NT2/D1 (cell line): Measurements from ENCODE around the gene UNC5C.

Experiments used
- DNase-seq: peaks from one replicate; pipeline ENCODE4 v3.0.0-alpha.2; 2011; ENCODE audit warnings: low read depth, low spot score
- H3K27me3 ChIP-seq: 2 replicates; pipeline ENCODE4 v1.6.0; 2011; ENCODE audit warnings: mild to moderate bottlenecking; ENCODE audit not compliant: insufficient read length, insufficient read depth
- H3K36me3 ChIP-seq: 2 replicates; pipeline ENCODE4 v1.6.1; 2011; ENCODE audit warnings: mild to moderate bottlenecking, low read length, mixed read lengths; ENCODE audit not compliant: insufficient read depth, insufficient read length
- H3K4me1 ChIP-seq: 2 replicates; pipeline ENCODE4 v1.5.1; 2011; ENCODE audit not compliant: insufficient read depth, insufficient read length
- H3K4me3 ChIP-seq: 2 replicates; pipeline ENCODE4 v1.5.1; 2011; ENCODE audit warnings: low read depth; ENCODE audit not compliant: insufficient read length
- H3K9ac ChIP-seq: 2 replicates; pipeline ENCODE4 v1.6.0; 2011; ENCODE audit warnings: low read depth; ENCODE audit not compliant: insufficient read length
- H3K9me3 ChIP-seq: 2 replicates; pipeline ENCODE4 v1.5.1; 2011; ENCODE audit warnings: mild to moderate bottlenecking, low read length; ENCODE audit not compliant: insufficient read depth
- SUZ12 ChIP-seq: IDR thresholded peaks from 2 replicates; pipeline ENCODE4 v1.6.1; 2011; ENCODE audit not compliant: insufficient read length, insufficient read depth; ENCODE audit errors: extremely low read depth
- YY1 ChIP-seq: IDR thresholded peaks from 2 replicates; pipeline ENCODE4 v1.6.1; 2011; ENCODE audit not compliant: insufficient read length, insufficient read depth
- ZNF274 ChIP-seq: IDR thresholded peaks from 2 replicates; pipeline ENCODE4 v1.6.1; 2011; ENCODE audit warnings: mild to moderate bottlenecking, low read depth, low read length

The UNC5C gene

DNA sequence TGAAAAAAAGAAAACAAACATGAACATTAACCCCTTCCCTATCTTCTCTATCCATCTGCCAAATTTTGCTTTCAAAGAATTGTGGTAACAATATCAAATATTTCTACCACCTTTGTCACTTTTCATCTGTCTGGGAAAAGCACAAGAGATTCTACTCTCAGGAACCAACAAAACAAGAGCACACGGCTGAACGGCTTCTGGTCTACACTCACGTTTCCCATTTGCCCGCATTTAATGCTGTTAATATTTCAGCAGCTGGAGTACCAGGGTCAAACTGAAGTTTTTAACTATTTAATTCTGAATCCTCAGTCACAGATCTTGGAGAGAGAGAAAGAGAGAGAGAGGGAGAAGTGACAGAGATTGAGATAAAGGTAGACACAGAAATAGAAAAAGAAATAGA is 91.4 kb downstream of the UNC5C start:
- no peak for DNase-seq
- H3K4me1 ChIP-seq = no peaks in the 10 kb centered on the region
- no peaks in the 10 kb centered on the region for H3K9me3 ChIP-seq
- no peaks in the 10 kb centered on the region for H3K27me3 ChIP-seq
- no peak for TF ChIP-seq SUZ12
- no peak for TF ChIP-seq YY1
- TF ChIP-seq ZNF274 = no peak
- H3K4me3 ChIP-seq = no peak overlapping the region
- no peak overlapping the region for H3K9ac ChIP-seq
- H3K36me3 ChIP-seq = no peaks in the 10 kb centered on the region

- no peaks in the 10 kb centered on the region for H3K4me1 ChIP-seq
- no peaks in the 10 kb centered on the region for H3K9me3 ChIP-seq
- no peaks in the 10 kb centered on the region for H3K36me3 ChIP-seq
- DNase-seq = no peak
- no peak overlapping the region for H3K9ac ChIP-seq
- TF ChIP-seq SUZ12 (no peak), YY1 (no peak), ZNF274 (no peak)
- no peak overlapping the region for H3K4me3 ChIP-seq
- no peaks in the 10 kb centered on the region for H3K27me3 ChIP-seq
Observed at GRCh38 chr4:95450294-95450693, 98.5 kb downstream of the UNC5C start.

DNA sequence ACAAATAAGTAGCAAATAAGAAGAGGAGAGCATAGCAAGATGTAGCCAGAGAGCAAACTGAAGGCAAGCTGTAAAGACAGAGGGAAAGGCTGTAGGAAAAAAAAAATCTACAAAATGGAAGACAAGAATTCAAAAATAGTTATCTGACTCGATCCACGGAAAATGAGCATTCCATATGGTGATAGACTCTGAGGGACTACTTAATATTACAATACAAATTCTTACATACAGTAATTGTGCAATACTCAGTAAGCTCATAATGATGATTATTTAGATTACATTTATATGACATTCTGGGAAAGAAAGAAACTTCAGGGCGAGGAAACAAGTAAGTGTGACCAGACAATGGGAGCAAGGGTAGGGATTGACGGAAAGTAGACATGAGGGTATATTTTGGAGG is 102.6 kb downstream of the UNC5C start:
- Histone ChIP-seq H3K9ac (no peak overlapping the region), H3K4me3 (no peak overlapping the region), H3K4me1 (no peaks in the 10 kb centered on the region), H3K9me3 (no peaks in the 10 kb centered on the region), H3K36me3 (no peaks in the 10 kb centered on the region), H3K27me3 (no peaks in the 10 kb centered on the region)
- TF ChIP-seq YY1 (no peak), ZNF274 (no peak), SUZ12 (no peak)
- no peak for DNase-seq

DNA sequence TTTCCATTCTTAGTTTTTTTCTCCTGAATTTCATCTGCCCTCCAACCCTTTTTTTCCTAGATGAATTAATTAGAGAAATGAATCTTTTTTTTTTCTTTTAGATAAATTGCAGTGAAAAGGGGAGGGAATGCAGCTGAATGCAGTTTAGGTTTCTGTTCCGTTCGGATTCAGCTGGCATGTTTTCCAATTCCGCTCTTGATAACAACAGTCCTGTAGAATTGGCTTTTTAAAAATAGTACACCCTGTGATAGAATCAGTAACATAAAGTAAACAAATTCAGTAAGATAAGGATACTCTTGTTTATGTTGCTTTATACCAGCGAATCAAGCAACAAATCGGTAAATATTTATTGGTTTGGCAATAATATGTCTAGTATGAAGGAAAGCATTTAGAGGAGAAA is 103.5 kb downstream of the UNC5C start:
- no peak for TF ChIP-seq SUZ12
- no peak for TF ChIP-seq YY1
- TF ChIP-seq ZNF274 = no peak
- DNase-seq = no peak

DNA sequence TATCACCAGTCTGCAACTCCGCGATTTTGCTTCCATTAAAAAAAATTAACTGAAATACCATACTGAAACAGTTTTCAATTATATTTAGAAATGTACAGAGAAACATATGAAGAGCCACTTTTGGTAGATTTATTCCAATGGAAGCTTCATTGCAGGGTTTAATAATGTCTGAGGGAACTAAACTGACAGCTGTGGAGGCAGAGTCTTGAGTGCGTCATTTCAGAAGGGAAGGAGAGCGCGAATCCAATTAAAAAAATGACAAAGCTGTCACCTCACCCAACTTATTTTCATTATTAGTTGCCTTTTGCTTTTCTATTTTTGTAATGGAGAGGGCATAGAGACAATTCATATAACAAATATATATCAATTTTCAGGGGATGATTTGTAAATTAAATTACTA is 104.0 kb downstream of the UNC5C start:
- TF ChIP-seq ZNF274 (no peak), YY1 (no peak), SUZ12 (no peak)
- Histone ChIP-seq H3K9ac (no peak overlapping the region), H3K4me3 (no peak overlapping the region), H3K4me1 (no peaks in the 10 kb centered on the region), H3K27me3 (no peaks in the 10 kb centered on the region), H3K36me3 (no peaks in the 10 kb centered on the region), H3K9me3 (no peaks in the 10 kb centered on the region)
- no peak for DNase-seq

More for the DNA sequence above, 103.5 kb downstream of the UNC5C start:
- H3K9me3 ChIP-seq = no peaks in the 10 kb centered on the region
- H3K36me3 ChIP-seq = no peaks in the 10 kb centered on the region
- no peak overlapping the region for H3K4me3 ChIP-seq
- H3K27me3 ChIP-seq = no peaks in the 10 kb centered on the region
- H3K9ac ChIP-seq = no peak overlapping the region
- H3K4me1 ChIP-seq = no peaks in the 10 kb centered on the region

- Histone ChIP-seq H3K9me3 (no peaks in the 10 kb centered on the region), H3K36me3 (no peaks in the 10 kb centered on the region), H3K4me1 (no peaks in the 10 kb centered on the region), H3K9ac (no peak overlapping the region), H3K4me3 (no peak overlapping the region), H3K27me3 (no peaks in the 10 kb centered on the region)
- TF ChIP-seq ZNF274 = no peak
- TF ChIP-seq SUZ12 = no peak
- DNase-seq = no peak
Observed at GRCh38 chr4:95439896-95440295, 108.9 kb downstream of the UNC5C start.

DNA sequence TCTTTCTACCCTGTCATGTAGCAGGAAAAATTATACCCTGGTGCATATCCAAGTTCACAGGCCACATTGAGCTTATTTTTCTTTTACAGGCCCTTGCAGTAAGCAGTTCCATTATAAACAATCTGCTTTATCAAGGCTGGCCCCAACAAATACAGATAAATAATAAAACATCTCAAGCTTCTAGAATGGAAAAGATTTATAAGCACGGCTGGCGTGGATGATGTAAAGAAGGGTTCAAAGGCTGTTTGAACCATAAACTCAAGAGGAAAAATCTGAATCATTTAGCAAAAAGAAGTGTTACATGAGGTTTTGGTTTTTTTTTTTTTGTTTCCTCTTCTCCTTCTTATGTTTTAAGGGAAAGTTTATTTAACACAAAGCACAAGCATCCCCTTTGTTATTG is 109.7 kb downstream of the UNC5C start:
- no peaks in the 10 kb centered on the region for H3K36me3 ChIP-seq
- no peak overlapping the region for H3K9ac ChIP-seq
- no peaks in the 10 kb centered on the region for H3K9me3 ChIP-seq
- no peak for DNase-seq
- H3K4me1 ChIP-seq = no peaks in the 10 kb centered on the region
- H3K27me3 ChIP-seq = no peaks in the 10 kb centered on the region
- no peak overlapping the region for H3K4me3 ChIP-seq
- TF ChIP-seq YY1 (no peak), SUZ12 (no peak), ZNF274 (no peak)

- Histone ChIP-seq H3K27me3 (no peaks in the 10 kb centered on the region), H3K9ac (no peak overlapping the region), H3K9me3 (no peaks in the 10 kb centered on the region), H3K36me3 (no peaks in the 10 kb centered on the region), H3K4me3 (no peak overlapping the region), H3K4me1 (no peaks in the 10 kb centered on the region)
- no peak for TF ChIP-seq SUZ12
- TF ChIP-seq ZNF274 = no peak
- no peak for TF ChIP-seq YY1
- DNase-seq = no peak
Observed at GRCh38 chr4:95432466-95432865, 116.3 kb downstream of the UNC5C start.
